ENCODE data around the gene AUTS2. TPM values are rescaled to one million over a fixed set of nuclear protein-coding genes. Genes with fewer than 3 reads are reported as not detected.

The AUTS2 gene
- total and polyA plus RNA-seq, 2 of the 8 experiments (the other 6 are each of a cell fraction or from before 2014, with no cell fraction given) = 25.9 to 101 TPM

DNA sequence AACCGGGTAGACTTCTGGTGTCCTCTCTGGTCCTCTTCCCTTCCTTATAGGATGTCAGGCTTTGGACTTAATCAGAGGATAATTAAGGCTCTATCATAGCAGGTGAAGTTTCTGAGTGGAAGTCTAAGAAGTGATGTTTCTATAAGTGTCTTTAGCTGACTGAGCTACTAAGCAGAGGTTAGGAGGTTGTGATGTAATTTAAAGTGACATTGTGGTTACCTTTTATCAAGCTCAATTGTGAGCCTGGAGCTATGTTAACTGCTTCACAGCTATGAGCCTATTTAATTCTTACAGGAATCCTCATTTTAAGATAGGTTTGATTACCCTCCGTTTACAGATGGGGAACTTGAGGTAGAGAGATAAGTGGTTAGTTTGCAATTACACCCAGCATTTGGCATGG, 365.1 kb downstream of the AUTS2 start (continued):
- TF ChIP-seq, protein P1, sequence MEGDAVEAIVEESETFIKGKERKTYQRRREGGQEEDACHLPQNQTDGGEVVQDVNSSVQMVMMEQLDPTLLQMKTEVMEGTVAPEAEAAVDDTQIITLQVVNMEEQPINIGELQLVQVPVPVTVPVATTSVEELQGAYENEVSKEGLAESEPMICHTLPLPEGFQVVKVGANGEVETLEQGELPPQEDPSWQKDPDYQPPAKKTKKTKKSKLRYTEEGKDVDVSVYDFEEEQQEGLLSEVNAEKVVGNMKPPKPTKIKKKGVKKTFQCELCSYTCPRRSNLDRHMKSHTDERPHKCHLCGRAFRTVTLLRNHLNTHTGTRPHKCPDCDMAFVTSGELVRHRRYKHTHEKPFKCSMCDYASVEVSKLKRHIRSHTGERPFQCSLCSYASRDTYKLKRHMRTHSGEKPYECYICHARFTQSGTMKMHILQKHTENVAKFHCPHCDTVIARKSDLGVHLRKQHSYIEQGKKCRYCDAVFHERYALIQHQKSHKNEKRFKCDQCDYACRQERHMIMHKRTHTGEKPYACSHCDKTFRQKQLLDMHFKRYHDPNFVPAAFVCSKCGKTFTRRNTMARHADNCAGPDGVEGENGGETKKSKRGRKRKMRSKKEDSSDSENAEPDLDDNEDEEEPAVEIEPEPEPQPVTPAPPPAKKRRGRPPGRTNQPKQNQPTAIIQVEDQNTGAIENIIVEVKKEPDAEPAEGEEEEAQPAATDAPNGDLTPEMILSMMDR (IDR thresholded peaks at IDR 0.05; ENCODE audit: control extremely low read depth in 1 of 3, insufficient read depth in 1 of 3, low read depth in 1 of 3, low read length in 3 of 3) = no peak
- no peak for TF ChIP-seq CHD2 (IDR thresholded peaks at IDR 0.05; ENCODE audit: low read length)
